ENCODE data around the gene PGAP2. TPM values are rescaled to one million over a fixed set of nuclear protein-coding genes. Genes with fewer than 3 reads are reported as not detected.
A peak's percentile ranks its signal among the peaks of the same experiment; 100 is the strongest.

The PGAP2 gene
- total RNA-seq, 1 donor from 2014 or later, result 20.3 TPM

GRCh38 chr11:3841426-3842350 is 33.3 kb downstream of the PGAP2 start:
- no peaks in the 10 kb centered on the region for H3K27me3 Mint-ChIP-seq (ENCODE audit: unreplicated experiment)
- H3K36me3 Mint-ChIP-seq (ENCODE audit: unreplicated experiment), result no peaks in the 10 kb centered on the region
- peak; percentile 95 for DNase-seq (ENCODE audit: extremely low spot score, unreplicated experiment)
- peak overlapping the region; percentile 81 for H3K4me3 Mint-ChIP-seq (ENCODE audit: unreplicated experiment)
- TF ChIP-seq CTCF (IDR thresholded peaks at IDR 0.05), result peak; percentile 92
- peak overlapping the region; percentile 94 for H3K27ac Mint-ChIP-seq (ENCODE audit: unreplicated experiment)
- H3K4me1 Mint-ChIP-seq (ENCODE audit: unreplicated experiment), result peaks cover 28% of the 10 kb centered on the region
- H3K9me3 Mint-ChIP-seq (ENCODE audit: unreplicated experiment), result no peaks in the 10 kb centered on the region

- H3K4me1 Mint-ChIP-seq (ENCODE audit: unreplicated experiment), result peaks cover 20% of the 10 kb centered on the region
- no peaks in the 10 kb centered on the region for H3K9me3 Mint-ChIP-seq (ENCODE audit: unreplicated experiment)
These were observed 35.0 kb downstream of the PGAP2 start for GRCh38 chr11:3843326-3843725.

GRCh38 chr11:3845246-3845645 is 36.9 kb downstream of the PGAP2 start:
- Mint-ChIP-seq H3K27ac (ENCODE audit: unreplicated experiment) (no peak overlapping the region), H3K9me3 (ENCODE audit: unreplicated experiment) (no peaks in the 10 kb centered on the region), H3K4me3 (ENCODE audit: unreplicated experiment) (no peak overlapping the region), H3K4me1 (ENCODE audit: unreplicated experiment) (peaks cover 4% of the 10 kb centered on the region), H3K36me3 (ENCODE audit: unreplicated experiment) (no peaks in the 10 kb centered on the region), H3K27me3 (ENCODE audit: unreplicated experiment) (peaks cover 4% of the 10 kb centered on the region)
- DNase-seq (ENCODE audit: extremely low spot score, unreplicated experiment), result no peak
- no peak for TF ChIP-seq CTCF (IDR thresholded peaks at IDR 0.05)

More at GRCh38 chr11:3843326-3843725, 35.0 kb downstream of the PGAP2 start:
- TF ChIP-seq CTCF (IDR thresholded peaks at IDR 0.05), result no peak
- no peaks in the 10 kb centered on the region for H3K36me3 Mint-ChIP-seq (ENCODE audit: unreplicated experiment)
- no peak overlapping the region for H3K27ac Mint-ChIP-seq (ENCODE audit: unreplicated experiment)
- DNase-seq (ENCODE audit: extremely low spot score, unreplicated experiment), result no peak
- H3K4me3 Mint-ChIP-seq (ENCODE audit: unreplicated experiment), result no peak overlapping the region
- peaks cover 4% of the 10 kb centered on the region for H3K27me3 Mint-ChIP-seq (ENCODE audit: unreplicated experiment)

- Mint-ChIP-seq H3K4me3 (ENCODE audit: unreplicated experiment) (no peak overlapping the region), H3K4me1 (ENCODE audit: unreplicated experiment) (peaks cover 4% of the 10 kb centered on the region), H3K9me3 (ENCODE audit: unreplicated experiment) (no peaks in the 10 kb centered on the region), H3K27ac (ENCODE audit: unreplicated experiment) (no peak overlapping the region), H3K27me3 (ENCODE audit: unreplicated experiment) (peaks cover 4% of the 10 kb centered on the region), H3K36me3 (ENCODE audit: unreplicated experiment) (no peaks in the 10 kb centered on the region)
- DNase-seq (ENCODE audit: extremely low spot score, unreplicated experiment), result no peak
- TF ChIP-seq CTCF (IDR thresholded peaks at IDR 0.05), result no peak
These were observed 37.3 kb downstream of the PGAP2 start for GRCh38 chr11:3845670-3846069.

- Mint-ChIP-seq H3K36me3 (ENCODE audit: unreplicated experiment) (no peaks in the 10 kb centered on the region), H3K9me3 (ENCODE audit: unreplicated experiment) (no peaks in the 10 kb centered on the region), H3K4me1 (ENCODE audit: unreplicated experiment) (peaks cover 3% of the 10 kb centered on the region), H3K4me3 (ENCODE audit: unreplicated experiment) (no peak overlapping the region), H3K27ac (ENCODE audit: unreplicated experiment) (no peak overlapping the region), H3K27me3 (ENCODE audit: unreplicated experiment) (peaks cover 4% of the 10 kb centered on the region)
- DNase-seq (ENCODE audit: extremely low spot score, unreplicated experiment), result no peak
- peak; percentile 80 for TF ChIP-seq CTCF (IDR thresholded peaks at IDR 0.05)
These were observed 41.0 kb downstream of the PGAP2 start for GRCh38 chr11:3849297-3849874.
